HepG2 (cell line): ENCODE measurements around the gene SP110. TPM values are rescaled to one million over a fixed set of nuclear protein-coding genes. Genes with fewer than 3 reads are reported as not detected.

Experiments used
- polyA plus RNA-seq, 8 experiments: library from polyadenylated mRNA; depleted of rRNA in 3 of 8; stranded (reverse) in 7 of 8; unstranded in 1 of 8; fragments of >200 nt; fragmentation: Illumina TruSeq in 4 of 8; extraction: Trizol in 4 of 8; gene quantifications; 2 replicates each; pipeline versions ENCODE4 v1.2.1 to v1.2.3, GENCODE V29; 2011 to 2016; ENCODE audit warnings: low read depth in 4 of 8, missing spikeins in 1 of 8, mixed read lengths in 1 of 8; ENCODE audit not compliant: insufficient read depth in 1 of 8
- total RNA-seq, 5 experiments: library from RNA; depleted of rRNA; stranded (reverse); fragments of >200 nt; fragmentation: Illumina TruSeq; extraction: Trizol; gene quantifications; 2 replicates each; pipeline ENCODE4 v1.2.3, GENCODE V29; 2016; ENCODE audit warnings: low read depth in 1 of 5

The SP110 gene
- total and polyA plus RNA-seq, 2 of the 13 experiments (the other 11 are each of a cell fraction or from before 2014, with no cell fraction given): 7.9 to 10.4 TPM

Other genes starting within 250 kb of the SP110 start
- not detected in 2 replicates for gene SLC16A14, start 151.1 kb downstream of the SP110 start, total RNA-seq (2016; rRNA removed; fragmentation: Illumina TruSeq; extraction: Trizol)
- gene SLC16A14, start 151.1 kb downstream of the SP110 start, polyA plus RNA-seq (2011; rRNA removed): 0.04 and 0.05 TPM in 2 replicates
- gene SP140, start 5.8 kb upstream of the SP110 start, total RNA-seq (2016; rRNA removed; fragmentation: Illumina TruSeq; extraction: Trizol): 0.79 and 0.80 TPM in 2 replicates
- 0.57 and 0.81 TPM in 2 replicates for gene SP140, start 5.8 kb upstream of the SP110 start, polyA plus RNA-seq (2011; rRNA removed)
- gene SP140L, start 107.2 kb upstream of the SP110 start, total RNA-seq (2016; rRNA removed; fragmentation: Illumina TruSeq; extraction: Trizol): 13.2 and 17.5 TPM in 2 replicates
- 10.9 and 13.7 TPM in 2 replicates for gene SP140L, start 107.2 kb upstream of the SP110 start, polyA plus RNA-seq (2011; rRNA removed)
- gene SP100, start 196.2 kb upstream of the SP110 start, total RNA-seq (2016; rRNA removed; fragmentation: Illumina TruSeq; extraction: Trizol): 13.6 and 16.5 TPM in 2 replicates
- gene SP100, start 196.2 kb upstream of the SP110 start, polyA plus RNA-seq (2011; rRNA removed): 12.6 and 13.2 TPM in 2 replicates